PC-3 (cell line): ENCODE results near the gene RIMS4.

Experiments
- CTCF ChIP-seq: fragments of 300-600 bp; sonication (generic); conservative IDR thresholded peaks from 2 replicates; pipeline ENCODE4 v1.5.1; 2017; ENCODE audit warnings: antibody characterized with exemption, low read depth, mild to moderate bottlenecking, low read length
- EZH2 ChIP-seq: fragments of 300-600 bp; sonication (generic); IDR thresholded peaks from one replicate; pipeline ENCODE4 v1.6.1; 2017; ENCODE audit warnings: antibody characterized with exemption, mild to moderate bottlenecking, low read length; ENCODE audit not compliant: unreplicated experiment
- EZH2phosphoT487 ChIP-seq: fragments of 300-600 bp; sonication (generic); IDR thresholded peaks from 2 replicates; pipeline ENCODE4 v1.6.1; 2018; ENCODE audit warnings: mild to moderate bottlenecking, antibody characterized with exemption, low read length, borderline replicate concordance

GRCh38 chr20:44807051-44807683, 3.2 kb downstream of the RIMS4 start:
- TF ChIP-seq EZH2 (no peak), CTCF (no peak), EZH2phosphoT487 (no peak)
